T-helper 2 cell (primary cell): ENCODE results near the gene KCNIP1.

Experiments used
- DNase-seq, 5 experiments: peaks; one replicate each; pipeline versions ENCODE4 v3.0.0 to v3.0.0-alpha.2; 2012 to 2022

KCNIP1 gene

GRCh38 chr5:170651604-170652277 lies 147.9 kb downstream of the KCNIP1 start:
- no peak for DNase-seq

- DNase-seq, result no peak
Measured at GRCh38 chr5:170655476-170655875, 151.7 kb downstream of the KCNIP1 start.

- no peak for DNase-seq
Measured at GRCh38 chr5:170655920-170656319, 152.1 kb downstream of the KCNIP1 start.

GRCh38 chr5:170656346-170656745 lies 152.5 kb downstream of the KCNIP1 start:
- DNase-seq, result no peak

GRCh38 chr5:170660531-170660930 lies 156.7 kb downstream of the KCNIP1 start:
- no peak for DNase-seq

- DNase-seq, result no peak
Measured at GRCh38 chr5:170662966-170663365, 159.1 kb downstream of the KCNIP1 start.

- DNase-seq, result no peak
Measured at GRCh38 chr5:170678811-170679210, 175.0 kb downstream of the KCNIP1 start.

GRCh38 chr5:170681013-170681433 lies 177.2 kb downstream of the KCNIP1 start:
- DNase-seq, result peak in 2 of 5 experiments; percentile 1 to 73

- no peak for DNase-seq
Measured at GRCh38 chr5:170691657-170692056, 187.8 kb downstream of the KCNIP1 start.

- DNase-seq, result no peak
Measured at GRCh38 chr5:170693701-170694100, 189.9 kb downstream of the KCNIP1 start.

- DNase-seq, result no peak
Measured at GRCh38 chr5:170694911-170695310, 191.1 kb downstream of the KCNIP1 start.

GRCh38 chr5:170697031-170697430 lies 193.2 kb downstream of the KCNIP1 start:
- no peak for DNase-seq

GRCh38 chr5:170700503-170700902 lies 196.7 kb downstream of the KCNIP1 start:
- DNase-seq, result no peak

- DNase-seq, result no peak
Measured at GRCh38 chr5:170701334-170701733, 197.5 kb downstream of the KCNIP1 start.

GRCh38 chr5:170704417-170705192 lies 200.8 kb downstream of the KCNIP1 start:
- no peak for DNase-seq

GRCh38 chr5:170709640-170710039 lies 205.8 kb downstream of the KCNIP1 start:
- no peak for DNase-seq

- no peak for DNase-seq
Measured at GRCh38 chr5:170711300-170711699, 207.5 kb downstream of the KCNIP1 start.

- DNase-seq, result no peak
Measured at GRCh38 chr5:170715141-170715540, 211.3 kb downstream of the KCNIP1 start.

- no peak for DNase-seq
Measured at GRCh38 chr5:170716396-170716795, 212.6 kb downstream of the KCNIP1 start.

GRCh38 chr5:170719551-170719950 lies 215.7 kb downstream of the KCNIP1 start:
- DNase-seq, result no peak

- DNase-seq, result no peak
Measured at GRCh38 chr5:170720179-170720578, 216.4 kb downstream of the KCNIP1 start.

GRCh38 chr5:170720984-170721383 lies 217.2 kb downstream of the KCNIP1 start:
- DNase-seq, result no peak

GRCh38 chr5:170721681-170722080 lies 217.9 kb downstream of the KCNIP1 start:
- no peak for DNase-seq

GRCh38 chr5:170722316-170722715 lies 218.5 kb downstream of the KCNIP1 start:
- DNase-seq, result no peak
